GM19238 (cell line): Measurements from ENCODE around the gene LRMDA.

Source experiments
- DNase-seq: peaks from one replicate; pipeline ENCODE4 v3.0.0; 2011; ENCODE audit warnings: low spot score; ENCODE audit not compliant: insufficient read length

The LRMDA gene

DNA sequence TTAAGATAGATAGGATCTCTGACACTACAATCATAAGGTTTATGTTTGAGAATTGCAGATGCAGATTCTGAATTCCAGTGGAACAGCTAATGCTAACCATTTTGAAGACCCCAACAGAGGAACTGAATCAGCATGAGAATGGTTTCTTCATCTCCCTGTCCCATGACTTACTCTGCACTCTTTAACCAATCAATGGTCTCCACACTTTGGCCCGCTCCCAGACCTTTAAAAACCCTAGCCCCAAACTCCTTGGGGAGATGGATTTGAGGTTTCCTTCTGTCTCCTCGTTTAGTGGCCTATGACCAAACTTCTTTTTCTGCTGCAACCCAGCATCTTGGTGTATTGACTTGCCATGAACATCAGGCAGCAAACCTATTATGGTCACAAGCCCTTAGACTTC lies 804.9 kb downstream of the LRMDA start:
- no peak for DNase-seq

DNA sequence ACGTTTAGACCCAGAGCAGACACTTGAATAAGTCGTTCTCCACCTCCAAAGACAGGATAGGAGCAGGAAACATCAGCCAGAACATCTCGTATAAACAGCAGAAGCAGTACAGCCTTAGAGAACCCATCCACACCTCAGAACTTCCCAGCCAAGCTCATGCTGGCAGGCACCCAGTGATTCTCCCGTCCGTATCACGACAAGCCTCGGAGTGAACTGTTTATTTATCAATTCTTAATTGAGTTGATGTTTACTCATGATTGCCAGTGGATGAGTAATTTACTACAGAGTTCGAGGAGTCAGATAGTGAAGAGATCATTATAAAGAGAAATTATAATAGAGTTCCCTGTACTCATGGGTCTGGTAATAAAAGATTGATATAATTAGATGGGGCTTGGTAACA lies 811.5 kb downstream of the LRMDA start:
- DNase-seq = no peak

- no peak for DNase-seq
These were observed 812.8 kb downstream of the LRMDA start for GRCh38 chr10:76244061-76244686.

DNA sequence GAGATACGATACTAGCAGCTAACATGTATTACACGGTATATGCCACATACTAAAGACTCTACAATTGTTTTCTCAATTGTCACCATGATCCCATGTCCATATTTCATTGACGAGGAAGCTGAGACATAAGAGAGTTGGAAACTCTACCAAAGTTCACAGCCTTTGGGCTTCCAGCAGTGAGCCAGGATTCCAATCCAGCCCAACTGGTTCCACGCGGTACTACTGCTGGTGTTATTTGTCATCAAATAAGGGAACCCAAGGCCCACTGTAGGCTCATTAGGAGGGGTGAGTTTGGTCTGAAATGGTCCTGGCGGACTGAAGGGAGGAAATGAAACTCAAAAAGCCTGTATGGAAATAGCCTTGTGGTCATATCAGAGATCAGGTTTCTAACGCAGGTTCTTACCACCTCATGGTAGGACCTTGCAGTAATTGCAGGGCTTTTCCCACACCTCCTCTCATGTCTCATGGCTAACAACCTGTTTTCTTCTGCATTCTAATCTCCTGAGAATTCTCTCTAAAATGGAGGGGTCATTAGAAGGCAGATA lies 814.6 kb downstream of the LRMDA start:
- DNase-seq = no peak

DNA sequence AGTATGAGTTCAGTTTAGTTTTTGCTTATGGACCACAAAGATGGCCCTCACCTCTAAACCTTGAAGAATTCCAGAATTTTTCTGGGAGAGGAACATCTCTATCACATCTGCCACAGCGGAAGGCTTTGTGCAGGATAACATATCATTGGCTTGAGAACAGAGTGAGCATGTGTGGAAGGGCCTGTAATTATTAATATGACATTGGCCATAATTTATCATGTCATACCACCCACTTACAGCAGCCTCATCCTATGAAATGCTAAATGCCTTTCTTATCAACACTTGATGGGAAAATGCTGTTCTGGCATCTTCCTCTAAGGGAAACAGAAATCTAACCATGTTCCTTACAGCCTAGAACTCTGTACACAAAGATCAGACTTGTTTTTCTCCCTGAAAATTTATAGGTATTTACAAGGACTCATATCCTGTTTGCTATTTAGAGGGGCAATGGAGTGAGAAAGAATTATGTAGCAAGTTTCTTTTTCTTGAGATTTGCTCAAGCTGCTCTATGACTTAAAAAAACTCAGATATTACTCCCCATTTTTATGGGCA lies 817.3 kb downstream of the LRMDA start:
- no peak for DNase-seq

GRCh38 chr10:76251841-76252671 lies 820.6 kb downstream of the LRMDA start:
- no peak for DNase-seq

DNA sequence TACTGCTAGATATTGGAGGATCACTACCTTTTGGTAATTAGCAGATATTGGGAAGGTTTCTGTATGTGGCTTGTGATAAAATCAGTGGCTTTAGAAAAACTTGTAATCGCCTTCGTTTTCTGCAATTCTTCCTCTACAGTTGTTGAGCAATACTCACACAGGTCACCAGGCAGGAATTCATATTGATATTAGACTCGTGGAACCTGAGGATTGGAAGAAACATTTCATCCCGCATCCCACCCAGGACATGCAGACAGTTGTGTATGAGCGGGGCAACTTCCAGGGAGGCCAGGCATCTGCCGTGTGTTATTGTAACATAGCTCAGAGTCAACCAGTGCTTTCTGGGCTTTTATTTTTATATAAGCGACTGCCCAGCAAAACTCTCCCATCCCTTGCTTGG lies 821.3 kb downstream of the LRMDA start:
- no peak for DNase-seq

DNA sequence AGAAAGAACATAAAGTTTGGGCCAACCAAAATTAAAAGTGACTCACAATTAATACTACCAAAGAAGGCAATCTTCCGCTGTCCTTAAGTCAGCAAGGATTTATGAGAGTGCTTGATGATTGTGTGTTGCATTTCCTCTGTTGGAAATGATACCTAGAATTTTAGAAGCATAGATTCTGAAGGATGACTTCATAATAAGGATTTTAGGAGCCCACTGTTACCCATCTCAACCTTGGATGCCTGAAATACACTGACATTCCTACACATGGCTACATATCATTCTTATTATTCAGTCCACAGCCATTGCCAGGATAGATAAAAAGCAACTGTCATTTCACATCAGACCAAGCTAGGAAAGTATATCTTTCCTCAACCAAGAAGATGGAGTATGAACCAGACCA lies 823.8 kb downstream of the LRMDA start:
- DNase-seq = no peak

- DNase-seq = no peak
These were observed 826.4 kb downstream of the LRMDA start for GRCh38 chr10:76257816-76258215.

DNA sequence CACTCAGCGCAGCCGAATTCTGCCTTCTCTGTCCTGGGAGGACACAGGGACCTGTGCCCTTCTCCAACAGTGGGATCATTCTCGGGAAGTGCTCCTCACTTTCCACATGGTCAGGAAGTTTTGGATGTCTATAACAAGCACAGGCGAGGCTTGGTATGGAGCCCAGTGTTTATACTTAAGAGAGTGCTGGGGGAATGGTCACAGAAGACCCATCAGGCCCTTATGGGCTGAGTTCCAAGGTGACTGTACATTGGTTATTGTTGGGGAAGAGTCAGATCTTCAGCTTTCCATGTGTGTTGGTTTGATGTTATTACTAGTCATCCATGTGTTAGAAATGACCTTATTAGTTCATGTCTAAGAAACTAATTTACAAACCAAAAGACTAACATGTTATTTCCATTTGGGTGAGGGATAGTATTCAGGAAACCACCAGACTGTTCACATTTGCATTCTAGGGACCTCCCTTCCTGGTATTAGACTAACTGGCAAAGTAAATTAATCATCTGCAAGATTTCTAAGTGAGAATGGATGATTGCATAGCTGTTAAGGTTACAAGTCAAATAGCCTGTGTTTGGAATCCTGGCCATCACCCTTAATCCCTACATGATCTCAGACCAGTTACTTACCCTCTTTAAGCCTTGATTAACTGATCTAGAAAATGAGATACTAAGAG lies 834.2 kb downstream of the LRMDA start:
- DNase-seq = no peak

- DNase-seq = no peak
These were observed 837.1 kb downstream of the LRMDA start for GRCh38 chr10:76268530-76268929.

DNA sequence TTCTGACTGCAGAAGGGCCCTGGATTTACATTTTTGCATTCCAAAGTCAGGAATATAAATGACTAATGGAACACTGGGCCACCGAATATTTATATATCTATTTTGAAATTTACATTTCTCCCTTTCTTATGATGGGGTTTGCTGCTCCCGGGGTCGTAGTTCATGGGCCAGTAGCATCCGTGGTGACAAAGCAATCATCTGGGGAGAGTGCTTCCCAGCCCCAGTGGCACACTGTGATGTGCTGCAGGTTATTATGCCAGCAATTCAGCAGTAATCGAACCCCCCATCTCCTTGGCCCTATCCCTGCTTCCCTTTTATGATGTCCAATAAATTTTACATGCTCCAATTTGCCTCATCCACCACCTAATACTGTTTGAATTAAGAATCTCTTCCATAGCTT lies 837.5 kb downstream of the LRMDA start:
- no peak for DNase-seq

DNA sequence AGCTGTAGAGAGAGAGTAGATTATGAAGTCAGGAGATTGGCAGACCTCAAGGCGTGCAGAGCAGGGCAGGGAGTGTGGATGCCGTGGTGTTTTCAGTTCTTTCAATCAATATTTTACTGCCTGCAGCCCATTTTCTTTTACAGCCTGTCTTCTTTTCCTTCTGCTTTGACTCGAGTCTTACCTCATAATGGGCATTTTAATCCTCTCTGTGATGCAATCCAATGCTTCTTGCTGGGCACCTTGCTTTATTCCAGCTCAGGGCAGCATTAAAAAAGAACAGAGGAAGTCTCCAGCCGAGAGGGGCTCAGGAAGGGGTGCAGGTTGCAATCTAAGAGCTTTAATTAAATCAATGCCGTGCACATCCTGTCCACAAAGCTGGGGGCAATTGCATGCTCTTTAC lies 839.0 kb downstream of the LRMDA start:
- no peak for DNase-seq

DNA sequence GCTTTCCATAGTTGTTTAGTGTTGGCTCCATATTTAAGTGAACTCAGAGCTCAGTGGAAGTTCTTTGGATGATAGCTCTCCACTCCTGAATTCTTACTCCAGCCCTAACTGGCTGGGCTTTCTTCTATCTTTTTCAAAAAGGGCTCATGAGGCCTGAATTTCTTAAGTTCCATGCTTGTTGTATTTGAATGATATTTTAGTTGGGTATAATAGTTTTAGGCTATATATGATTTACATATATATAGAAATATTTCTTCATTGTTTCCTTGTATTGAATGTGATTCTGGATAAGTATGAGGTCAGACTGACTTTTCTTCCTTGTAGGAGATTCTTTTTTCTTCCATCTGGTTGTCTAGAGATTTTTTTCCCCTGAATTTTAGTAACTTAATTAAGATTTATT lies 843.5 kb downstream of the LRMDA start:
- no peak for DNase-seq

GRCh38 chr10:76278811-76279460 lies 847.5 kb downstream of the LRMDA start:
- DNase-seq = no peak

GRCh38 chr10:76281659-76282058 lies 850.2 kb downstream of the LRMDA start:
- no peak for DNase-seq

DNA sequence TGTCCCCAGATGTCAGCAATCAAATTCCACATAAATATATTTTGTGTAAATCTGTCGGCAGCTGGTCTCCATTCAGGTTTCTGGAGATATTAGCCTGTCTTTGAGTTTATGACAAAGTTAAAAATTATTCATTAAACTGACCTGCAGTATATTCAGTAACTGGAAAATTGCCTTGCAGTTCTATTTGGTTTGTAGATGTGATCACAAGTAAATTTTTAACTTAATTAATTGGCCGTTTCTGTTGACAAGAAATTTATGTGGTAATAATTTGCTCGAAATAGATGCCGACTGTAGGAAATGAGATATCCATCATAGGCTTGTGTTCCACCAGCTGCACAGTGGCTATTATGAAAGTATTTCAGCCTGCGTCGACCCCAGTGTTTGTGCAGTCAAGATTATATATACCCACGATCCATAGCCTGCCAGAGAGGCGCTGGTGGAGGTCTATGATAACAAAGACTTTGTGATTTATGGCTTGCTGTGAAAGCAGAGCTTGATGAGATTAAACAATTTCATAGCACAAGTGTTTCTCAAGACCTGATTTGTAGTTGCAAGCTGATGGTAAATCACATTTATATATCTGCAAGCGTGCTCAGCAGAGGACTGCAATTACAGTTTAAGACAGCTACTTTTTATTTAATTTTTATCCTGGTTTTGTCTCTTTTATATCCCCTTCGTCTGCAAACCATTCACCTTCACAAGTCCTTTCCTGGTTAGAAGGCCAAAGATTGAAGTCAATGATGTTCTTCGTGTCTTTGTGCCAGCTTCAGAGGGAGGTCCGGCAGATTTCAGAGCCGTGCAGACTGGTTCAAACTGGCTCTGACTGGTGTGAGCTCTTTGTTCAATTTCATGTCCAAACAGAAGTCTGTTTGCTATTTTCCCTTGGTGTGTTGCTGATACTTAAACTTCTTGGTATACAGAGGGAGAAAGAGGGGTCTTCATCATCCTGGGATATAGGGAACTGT lies 850.9 kb downstream of the LRMDA start:
- DNase-seq = no peak

DNA sequence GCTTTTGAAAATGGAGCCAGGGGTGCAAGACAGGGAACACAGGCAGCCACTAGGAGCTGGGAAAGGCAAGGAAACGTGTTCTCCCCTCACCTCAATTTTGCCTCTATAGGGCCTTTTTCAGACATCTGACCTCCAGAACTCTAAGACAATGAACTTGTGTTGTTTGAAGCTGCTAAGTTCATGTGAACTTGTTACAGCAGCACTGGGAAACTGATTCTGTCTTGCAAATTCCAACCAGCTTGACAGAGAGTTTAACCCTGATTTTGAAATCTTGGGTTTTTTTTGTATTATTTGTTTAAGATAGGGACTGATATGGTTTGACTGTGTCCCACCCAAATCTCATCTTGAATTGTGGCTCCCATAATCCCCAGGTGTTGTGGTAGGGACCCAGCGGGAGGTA lies 852.9 kb downstream of the LRMDA start:
- DNase-seq = no peak

- no peak for DNase-seq
These were observed 853.6 kb downstream of the LRMDA start for GRCh38 chr10:76285012-76285411.

GRCh38 chr10:76285515-76285914 lies 854.1 kb downstream of the LRMDA start:
- DNase-seq = no peak
